Measurements from ENCODE around the gene MLC1. TPM values are rescaled to one million over a fixed set of nuclear protein-coding genes. Genes with fewer than 3 reads are reported as not detected.

Gene MLC1
- total and polyA plus RNA-seq, 4 donors: 0.13 to 9.4 (median 0.33) TPM; not detected in 1

- Histone ChIP-seq H3K36me3 (ENCODE audit: control insufficient read depth in 4 of 4, insufficient read depth in 3 of 4, low read depth in 1 of 4, low read length in 3 of 4) (no peaks in the 10 kb centered on the region), H3K27me3 (ENCODE audit: control insufficient read depth in 4 of 4, insufficient read depth in 4 of 4, low read length in 3 of 4) (peaks cover 0 to 7% (median 4%) of the 10 kb centered on the region in 4 donors), H3K9ac (ENCODE audit: low read depth in 1 of 2, low read length in 2 of 2) (no peak overlapping the region), H3K4me1 (ENCODE audit: control insufficient read depth in 4 of 4, insufficient read depth in 4 of 4, low read length in 3 of 4) (peaks cover 0 to 2% (median 0%) of the 10 kb centered on the region in 4 donors), H3K27ac (ENCODE audit: low read depth in 1 of 2, low read length in 2 of 2) (no peak overlapping the region), H3K9me3 (ENCODE audit: control insufficient read depth in 4 of 4, low read length in 3 of 4) (no peaks in the 10 kb centered on the region), H3K4me3 (ENCODE audit: low read depth in 1 of 3, low read length in 3 of 3) (no peak overlapping the region)
- DNase-seq (ENCODE audit: low spot score): no peak
- 41% methylated on average over 30 of the region's 30 CpGs for WGBS
- TF ChIP-seq RXRA (IDR thresholded peaks at IDR 0.05): no peak
- TF ChIP-seq FOXA2 (IDR thresholded peaks at IDR 0.05): no peak
- TF ChIP-seq TAF1 (conservative IDR thresholded peaks at IDR 0.05): no peak
- TF ChIP-seq RAD21 (IDR thresholded peaks at IDR 0.05): no peak
- TF ChIP-seq JUND (IDR thresholded peaks at IDR 0.05): no peak
- TF ChIP-seq, protein P1, sequence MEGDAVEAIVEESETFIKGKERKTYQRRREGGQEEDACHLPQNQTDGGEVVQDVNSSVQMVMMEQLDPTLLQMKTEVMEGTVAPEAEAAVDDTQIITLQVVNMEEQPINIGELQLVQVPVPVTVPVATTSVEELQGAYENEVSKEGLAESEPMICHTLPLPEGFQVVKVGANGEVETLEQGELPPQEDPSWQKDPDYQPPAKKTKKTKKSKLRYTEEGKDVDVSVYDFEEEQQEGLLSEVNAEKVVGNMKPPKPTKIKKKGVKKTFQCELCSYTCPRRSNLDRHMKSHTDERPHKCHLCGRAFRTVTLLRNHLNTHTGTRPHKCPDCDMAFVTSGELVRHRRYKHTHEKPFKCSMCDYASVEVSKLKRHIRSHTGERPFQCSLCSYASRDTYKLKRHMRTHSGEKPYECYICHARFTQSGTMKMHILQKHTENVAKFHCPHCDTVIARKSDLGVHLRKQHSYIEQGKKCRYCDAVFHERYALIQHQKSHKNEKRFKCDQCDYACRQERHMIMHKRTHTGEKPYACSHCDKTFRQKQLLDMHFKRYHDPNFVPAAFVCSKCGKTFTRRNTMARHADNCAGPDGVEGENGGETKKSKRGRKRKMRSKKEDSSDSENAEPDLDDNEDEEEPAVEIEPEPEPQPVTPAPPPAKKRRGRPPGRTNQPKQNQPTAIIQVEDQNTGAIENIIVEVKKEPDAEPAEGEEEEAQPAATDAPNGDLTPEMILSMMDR (IDR thresholded peaks at IDR 0.05; ENCODE audit: low read depth, low read length, missing input control): no peak
- TF ChIP-seq, protein P2, sequence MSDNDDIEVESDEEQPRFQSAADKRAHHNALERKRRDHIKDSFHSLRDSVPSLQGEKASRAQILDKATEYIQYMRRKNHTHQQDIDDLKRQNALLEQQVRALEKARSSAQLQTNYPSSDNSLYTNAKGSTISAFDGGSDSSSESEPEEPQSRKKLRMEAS (IDR thresholded peaks at IDR 0.05): no peak
- no peak for TF ChIP-seq EGR1 (IDR thresholded peaks at IDR 0.05; ENCODE audit: low read depth in 2 of 2)
- no peak for TF ChIP-seq GABPA (IDR thresholded peaks at IDR 0.05 in 1 of 2, conservative IDR thresholded peaks at IDR 0.05 in 1 of 2)
- TF ChIP-seq, protein P3, sequence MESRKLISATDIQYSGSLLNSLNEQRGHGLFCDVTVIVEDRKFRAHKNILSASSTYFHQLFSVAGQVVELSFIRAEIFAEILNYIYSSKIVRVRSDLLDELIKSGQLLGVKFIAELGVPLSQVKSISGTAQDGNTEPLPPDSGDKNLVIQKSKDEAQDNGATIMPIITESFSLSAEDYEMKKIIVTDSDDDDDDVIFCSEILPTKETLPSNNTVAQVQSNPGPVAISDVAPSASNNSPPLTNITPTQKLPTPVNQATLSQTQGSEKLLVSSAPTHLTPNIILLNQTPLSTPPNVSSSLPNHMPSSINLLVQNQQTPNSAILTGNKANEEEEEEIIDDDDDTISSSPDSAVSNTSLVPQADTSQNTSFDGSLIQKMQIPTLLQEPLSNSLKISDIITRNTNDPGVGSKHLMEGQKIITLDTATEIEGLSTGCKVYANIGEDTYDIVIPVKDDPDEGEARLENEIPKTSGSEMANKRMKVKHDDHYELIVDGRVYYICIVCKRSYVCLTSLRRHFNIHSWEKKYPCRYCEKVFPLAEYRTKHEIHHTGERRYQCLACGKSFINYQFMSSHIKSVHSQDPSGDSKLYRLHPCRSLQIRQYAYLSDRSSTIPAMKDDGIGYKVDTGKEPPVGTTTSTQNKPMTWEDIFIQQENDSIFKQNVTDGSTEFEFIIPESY (IDR thresholded peaks at IDR 0.05): no peak
Measured at GRCh38 chr22:50015451-50016307, 69.5 kb downstream of the MLC1 start.

GRCh38 chr22:50014655-50015401, 70.4 kb downstream of the MLC1 start:
- Histone ChIP-seq H3K27me3 (ENCODE audit: control insufficient read depth in 4 of 4, insufficient read depth in 4 of 4, low read length in 3 of 4) (peaks cover 3 to 12% (median 4%) of the 10 kb centered on the region in 4 donors), H3K4me1 (ENCODE audit: control insufficient read depth in 4 of 4, insufficient read depth in 4 of 4, low read length in 3 of 4) (peaks cover 0 to 2% (median 0%) of the 10 kb centered on the region in 4 donors), H3K36me3 (ENCODE audit: control insufficient read depth in 4 of 4, insufficient read depth in 3 of 4, low read depth in 1 of 4, low read length in 3 of 4) (no peaks in the 10 kb centered on the region), H3K9me3 (ENCODE audit: control insufficient read depth in 4 of 4, low read length in 3 of 4) (no peaks in the 10 kb centered on the region), H3K4me3 (ENCODE audit: low read depth in 1 of 3, low read length in 3 of 3) (no peak overlapping the region), H3K9ac (ENCODE audit: low read depth in 1 of 2, low read length in 2 of 2) (no peak overlapping the region), H3K27ac (ENCODE audit: low read depth in 1 of 2, low read length in 2 of 2) (no peak overlapping the region)
- no peak for DNase-seq (ENCODE audit: low spot score)
- WGBS: 5% methylated on average over 91 of the region's 91 CpGs
- no peak for TF ChIP-seq NR2F2 (IDR thresholded peaks at IDR 0.05)
- TF ChIP-seq, protein P2 (IDR thresholded peaks at IDR 0.05): no peak
- TF ChIP-seq RAD21 (IDR thresholded peaks at IDR 0.05): no peak
- TF ChIP-seq YY1 (IDR thresholded peaks at IDR 0.05): no peak
- TF ChIP-seq, protein P3 (IDR thresholded peaks at IDR 0.05): no peak
- TF ChIP-seq SP1 (IDR thresholded peaks at IDR 0.05): no peak
- TF ChIP-seq HNF4A (conservative IDR thresholded peaks at IDR 0.05): no peak
- TF ChIP-seq, protein P1 (IDR thresholded peaks at IDR 0.05; ENCODE audit: low read depth, low read length, missing input control): no peak
- TF ChIP-seq, protein P4, sequence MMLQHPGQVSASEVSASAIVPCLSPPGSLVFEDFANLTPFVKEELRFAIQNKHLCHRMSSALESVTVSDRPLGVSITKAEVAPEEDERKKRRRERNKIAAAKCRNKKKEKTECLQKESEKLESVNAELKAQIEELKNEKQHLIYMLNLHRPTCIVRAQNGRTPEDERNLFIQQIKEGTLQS (IDR thresholded peaks at IDR 0.05): no peak
- no peak for TF ChIP-seq HNF4G (IDR thresholded peaks at IDR 0.05)
